WTC11 (cell line): ENCODE data around the gene MYMK. TPM values are rescaled to one million over a fixed set of nuclear protein-coding genes. Genes with fewer than 3 reads are reported as not detected.

Experiments
- ATAC-seq: fragments of 200-7000 bp; cut with Tn5 transposase; 2 replicates; pipeline ENCODE4 v1.10.0; 2021; ENCODE audit warnings: mild to moderate bottlenecking, moderate library complexity
- CTCF ChIA-PET: fragments of 300-600 bp; sonication (Branson Sonifier 250); formaldehyde crosslinking; loops from one replicate; lab custom pipeline; 2021; ENCODE audit warnings: antibody characterized with exemption; lab: Charles Lee
- POLR2A ChIA-PET: fragments of 350-600 bp; sonication (Branson Sonifier 250); formaldehyde crosslinking; loops from one replicate; lab custom pipeline; 2021; ENCODE audit warnings: antibody characterized with exemption; lab: Charles Lee
- DNase-seq: peaks from one replicate; pipeline ENCODE4 v3.0.0; 2021; ENCODE audit warnings: low spot score
- H3K27ac Mint-ChIP-seq: 2 replicates; pipeline ENCODE4 v1.8.0; 2021; ENCODE audit warnings: mixed read lengths
- H3K27me3 Mint-ChIP-seq: 2 replicates; pipeline ENCODE4 v1.8.0; 2021; ENCODE audit warnings: low read depth, mild to moderate bottlenecking, moderate library complexity, mixed read lengths
- H3K36me3 Mint-ChIP-seq: 2 replicates; pipeline ENCODE4 v1.8.0; 2021; ENCODE audit warnings: mixed read lengths
- H3K4me1 Mint-ChIP-seq: 2 replicates; pipeline ENCODE4 v1.8.0; 2022; ENCODE audit warnings: mixed read lengths
- H3K4me3 Mint-ChIP-seq: 2 replicates; pipeline ENCODE4 v1.8.0; 2021; ENCODE audit warnings: mild to moderate bottlenecking, moderate library complexity, mixed read lengths
- H3K9me3 Mint-ChIP-seq: 2 replicates; pipeline ENCODE4 v1.8.0; 2021; ENCODE audit warnings: mixed read lengths
- ATF1 ChIP-seq: sonication (generic); formaldehyde crosslinking; IDR thresholded peaks from 2 replicates; pipeline ENCODE4 v1.8.1; 2023; ENCODE audit warnings: mild to moderate bottlenecking, moderate library complexity, missing genetic modification reagents
- CREM ChIP-seq: sonication (generic); formaldehyde crosslinking; IDR thresholded peaks from 2 replicates; pipeline ENCODE4 v1.8.1; 2022; ENCODE audit warnings: mild to moderate bottlenecking, missing genetic modification reagents, moderate library complexity
- ERG ChIP-seq: fragments of 250-450 bp; sonication (Bioruptor Pico); IDR thresholded peaks from 2 replicates; pipeline ENCODE4 v1.8.0; 2021; ENCODE audit warnings: mild to moderate bottlenecking
- FOXK1 ChIP-seq: sonication (generic); formaldehyde crosslinking; IDR thresholded peaks from 2 replicates; pipeline ENCODE4 v1.8.0; 2022; ENCODE audit warnings: mild to moderate bottlenecking, moderate library complexity, missing genetic modification reagents
- HMGA2 ChIP-seq: fragments of 250-450 bp; sonication (Bioruptor Pico); IDR thresholded peaks from 2 replicates; pipeline ENCODE4 v1.4.0; 2021; ENCODE audit warnings: mild to moderate bottlenecking, moderate library complexity
- KAT7 ChIP-seq: sonication (generic); formaldehyde crosslinking; IDR thresholded peaks from 2 replicates; pipeline ENCODE4 v1.8.1; 2023; ENCODE audit warnings: missing genetic modification reagents, mild to moderate bottlenecking, borderline replicate concordance
- PRRX2 ChIP-seq: fragments of 250-450 bp; sonication (Bioruptor Pico); IDR thresholded peaks from 2 replicates; pipeline ENCODE4 v1.8.0; 2021; ENCODE audit warnings: mild to moderate bottlenecking
- RORB ChIP-seq: fragments of 250-450 bp; sonication (Bioruptor Pico); IDR thresholded peaks from 2 replicates; pipeline ENCODE4 v1.9.0; 2021; ENCODE audit warnings: mild to moderate bottlenecking
- SMAD4 ChIP-seq: sonication (generic); formaldehyde crosslinking; IDR thresholded peaks from 2 replicates; pipeline ENCODE4 v1.8.0; 2022; ENCODE audit warnings: mild to moderate bottlenecking, missing genetic modification reagents
- USF1 ChIP-seq: sonication (generic); formaldehyde crosslinking; IDR thresholded peaks from 2 replicates; pipeline ENCODE4 v1.8.0; 2022; ENCODE audit warnings: mild to moderate bottlenecking, missing genetic modification reagents
- ZBTB43 ChIP-seq: sonication (generic); formaldehyde crosslinking; IDR thresholded peaks from 2 replicates; pipeline ENCODE4 v1.8.1; 2023; ENCODE audit warnings: mild to moderate bottlenecking, missing genetic modification reagents
- ZNF281 ChIP-seq: sonication (generic); formaldehyde crosslinking; IDR thresholded peaks from 2 replicates; pipeline ENCODE4 v1.8.0; 2023; ENCODE audit warnings: mild to moderate bottlenecking, missing genetic modification reagents
- ZNF317 ChIP-seq: sonication (generic); formaldehyde crosslinking; IDR thresholded peaks from 2 replicates; pipeline ENCODE4 v1.8.1; 2023; ENCODE audit warnings: low read depth, mild to moderate bottlenecking, moderate library complexity, missing genetic modification reagents, borderline replicate concordance
- total RNA-seq: library from RNA; stranded (reverse); gene quantifications from 3 replicates; pipeline ENCODE4 v1.2.3, GENCODE V29; 2021

The MYMK gene
- total RNA-seq, 1 experiment from 2014 or later = not detected

GRCh38 chr9:133563291-133563796, 38.6 kb upstream of the MYMK start (continued):
- TF ChIP-seq ZBTB43 (no peak), ZNF317 (CRISPR knock-in tag) (no peak), PRRX2 (CRISPR knock-in tag) (no peak)

- H3K9me3 Mint-ChIP-seq = no peaks in the 10 kb centered on the region; the same call in 1 of the 2 replicates
These were observed 38.0 kb upstream of the MYMK start for GRCh38 chr9:133562611-133563290.

GRCh38 chr9:133561976-133562554, 37.3 kb upstream of the MYMK start:
- H3K27me3 Mint-ChIP-seq = no peaks in the 10 kb centered on the region; the same call in 1 of the 2 replicates
- H3K4me3 Mint-ChIP-seq = no peak overlapping the region
- no peak for ATAC-seq
- TF ChIP-seq ZNF281 (CRISPR knock-in tag) (no peak), ATF1 (CRISPR knock-in tag) (no peak), SMAD4 (CRISPR knock-in tag) (no peak), HMGA2 (CRISPR knock-in tag) (no peak)
- H3K27ac Mint-ChIP-seq = no peak overlapping the region
- CTCF ChIA-PET = no interaction called here
- POLR2A ChIA-PET = no interaction called here
- no peaks in the 10 kb centered on the region for H3K36me3 Mint-ChIP-seq
- H3K9me3 Mint-ChIP-seq = no peaks in the 10 kb centered on the region; the same call in 1 of the 2 replicates
- H3K4me1 Mint-ChIP-seq = peaks cover 21% of the 10 kb centered on the region
- DNase-seq = no peak

More at GRCh38 chr9:133562611-133563290, 38.0 kb upstream of the MYMK start:
- Mint-ChIP-seq H3K4me3 (no peak overlapping the region), H3K27me3 (no peaks in the 10 kb centered on the region; the same call in 1 of the 2 replicates), H3K36me3 (no peaks in the 10 kb centered on the region), H3K4me1 (peaks cover 21% of the 10 kb centered on the region), H3K27ac (no peak overlapping the region)
- POLR2A ChIA-PET = no interaction called here
- no peak for ATAC-seq
- CTCF ChIA-PET = no interaction called here
- no peak for DNase-seq
- TF ChIP-seq CREM (CRISPR knock-in tag) (no peak), SMAD4 (CRISPR knock-in tag) (no peak), USF1 (no peak), ERG (CRISPR knock-in tag) (no peak)

GRCh38 chr9:133560944-133561343, 36.2 kb upstream of the MYMK start:
- Mint-ChIP-seq H3K36me3 (no peaks in the 10 kb centered on the region), H3K27ac (no peak overlapping the region), H3K4me3 (no peak overlapping the region), H3K27me3 (no peaks in the 10 kb centered on the region; the same call in 1 of the 2 replicates), H3K4me1 (peaks cover 21% of the 10 kb centered on the region)
- DNase-seq (no peak), ATAC-seq (no peak)
- ChIA-PET POLR2A (no interaction called here), CTCF (no interaction called here)
- TF ChIP-seq KAT7 (CRISPR knock-in tag) (no peak), ZNF317 (CRISPR knock-in tag) (no peak), RORB (CRISPR knock-in tag) (no peak), FOXK1 (CRISPR knock-in tag) (no peak)
- TF ChIP-seq, all 79 proteins: peak for 0
- H3K9me3 Mint-ChIP-seq = no peaks in the 10 kb centered on the region; the same call in 1 of the 2 replicates
